ENCODE data around the gene AFM. TPM values are rescaled to one million over a fixed set of nuclear protein-coding genes. Genes with fewer than 3 reads are reported as not detected.
"Not testable (repeated sequence)": the region's sequence is repeated elsewhere in the genome, so short reads cannot be mapped to it uniquely, and the experiment has no call there.

AFM gene
- total RNA-seq, 2 donors from 2014 or later, result not detected

GRCh38 chr4:73544620-73545019 lies 63.1 kb downstream of the AFM start:
- no peak overlapping the region for H3K27ac Mint-ChIP-seq

GRCh38 chr4:73550865-73551264 lies 69.3 kb downstream of the AFM start:
- H3K27me3 Mint-ChIP-seq, result not testable (repeated sequence)

More at GRCh38 chr4:73544620-73545019, 63.1 kb downstream of the AFM start:
- no peaks in the 10 kb centered on the region for H3K27me3 Mint-ChIP-seq
- H3K9me3 Mint-ChIP-seq, result peaks cover 8% of the 10 kb centered on the region
- no peak for DNase-seq (ENCODE audit: low spot score)
- no peak for ATAC-seq
- no peak overlapping the region for H3K4me3 Mint-ChIP-seq
- no peaks in the 10 kb centered on the region for H3K36me3 Mint-ChIP-seq
- no peaks in the 10 kb centered on the region for H3K4me1 Mint-ChIP-seq (ENCODE audit: low read depth in 2 of 2)

More at GRCh38 chr4:73550865-73551264, 69.3 kb downstream of the AFM start:
- ATAC-seq; DNase-seq (ENCODE audit: low spot score); H3K4me1 Mint-ChIP-seq (ENCODE audit: low read depth in 2 of 2); H3K36me3 Mint-ChIP-seq; H3K27ac Mint-ChIP-seq; H3K4me3 Mint-ChIP-seq: not testable (repeated sequence)
- peaks cover 12% of the 10 kb centered on the region for H3K9me3 Mint-ChIP-seq

Other genes with a start within 250 kb of the AFM start
- gene ANKRD17, start 222.9 kb upstream of the AFM start, total RNA-seq, result 10 to 100 TPM; 63.5 to 88.6 TPM
- gene ALB, start 77.5 kb upstream of the AFM start, total RNA-seq, result not detected
- not detected for gene AFP, start 45.5 kb upstream of the AFM start, total RNA-seq
- not detected for gene RASSF6, start 138.7 kb downstream of the AFM start, total RNA-seq